OCI-LY3 (cell line): Measurements from ENCODE around the gene SYT8.

Experiments
- CTCF ChIP-seq: fragments of 200-600, 300-600 bp; sonication (generic); IDR thresholded peaks from 2 replicates; pipeline ENCODE4 v1.5.1; 2014; ENCODE audit warnings: antibody characterized with exemption, low read length, low read depth
- EZH2phosphoT487 ChIP-seq: fragments of 200-600 bp; shearing (Covaris generic); IDR thresholded peaks from 2 replicates; pipeline ENCODE4 v1.6.1; 2018; ENCODE audit warnings: antibody characterized with exemption, mixed run types, low read depth

GRCh38 chr11:1845095-1845429, 10.3 kb downstream of the SYT8 start:
- no peak for TF ChIP-seq CTCF
- TF ChIP-seq EZH2phosphoT487, result no peak
